Measurements from ENCODE around the gene DMWD.

DMWD gene

DNA sequence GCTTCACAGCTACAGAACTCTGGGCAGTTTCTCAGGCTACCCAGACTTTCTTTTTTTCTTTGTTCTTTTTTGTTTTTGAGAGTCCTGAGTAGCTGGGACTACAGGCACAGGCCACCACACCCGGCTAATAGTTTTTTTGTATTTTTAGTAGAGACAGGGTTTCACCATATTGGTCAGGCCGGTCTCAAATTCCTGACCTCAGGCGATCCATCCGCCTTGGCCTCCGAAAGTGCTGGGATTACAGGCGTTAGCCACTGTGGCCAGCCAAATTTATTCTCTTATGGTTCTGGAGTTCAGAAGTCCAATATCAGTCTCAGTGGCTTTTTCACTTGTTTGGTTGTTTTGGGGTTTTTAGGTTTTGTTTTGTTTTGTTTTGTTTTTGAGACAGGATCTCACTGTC is 47.0 kb downstream of the DMWD start:
- DNase-seq: no peak

GRCh38 chr19:45742969-45743368 is 49.7 kb downstream of the DMWD start:
- DNase-seq: no peak

DNA sequence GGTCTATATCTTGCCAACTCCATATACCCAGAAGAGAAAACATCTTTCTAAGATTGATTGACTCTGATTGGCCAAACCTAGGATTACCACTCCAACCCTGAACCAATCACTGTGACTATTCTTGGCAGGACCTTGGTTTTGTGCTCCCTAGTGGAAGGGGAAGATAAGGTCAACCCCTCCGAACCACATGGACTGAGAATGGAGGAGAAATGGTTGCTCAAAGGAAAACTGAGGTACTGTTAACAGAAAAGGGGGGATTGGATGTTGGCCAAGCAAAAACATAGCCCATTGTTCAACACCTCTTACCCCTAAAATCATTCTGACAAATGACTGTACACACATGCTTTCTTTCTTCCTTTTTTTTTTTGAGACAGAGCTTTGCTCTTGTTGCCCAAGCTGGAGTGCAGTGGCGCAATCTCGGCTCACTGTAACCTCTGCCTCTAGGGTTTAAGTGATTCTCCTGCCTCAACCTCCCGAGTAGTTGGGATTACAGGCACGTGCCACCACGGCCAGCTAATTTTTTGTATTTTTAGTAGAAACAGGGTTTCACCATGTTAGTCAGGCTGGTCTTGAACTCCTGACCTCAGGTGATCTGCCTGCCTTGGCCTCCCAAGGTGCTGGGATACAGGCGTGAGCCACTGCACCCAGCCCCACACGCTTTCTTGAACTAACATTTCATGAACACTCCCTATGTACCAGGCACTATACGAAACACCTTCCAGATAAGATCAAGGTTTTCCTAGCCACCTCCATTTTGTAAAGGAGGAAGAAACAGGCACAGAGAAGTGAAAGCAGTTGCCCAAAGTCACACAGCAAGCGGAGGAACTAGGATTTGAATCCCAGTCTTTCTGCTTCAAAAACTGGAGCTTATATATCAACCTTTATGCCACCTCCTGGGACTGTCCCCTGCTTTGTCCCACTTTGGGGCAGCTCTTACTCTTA is 52.9 kb downstream of the DMWD start:
- DNase-seq: no peak

DNA sequence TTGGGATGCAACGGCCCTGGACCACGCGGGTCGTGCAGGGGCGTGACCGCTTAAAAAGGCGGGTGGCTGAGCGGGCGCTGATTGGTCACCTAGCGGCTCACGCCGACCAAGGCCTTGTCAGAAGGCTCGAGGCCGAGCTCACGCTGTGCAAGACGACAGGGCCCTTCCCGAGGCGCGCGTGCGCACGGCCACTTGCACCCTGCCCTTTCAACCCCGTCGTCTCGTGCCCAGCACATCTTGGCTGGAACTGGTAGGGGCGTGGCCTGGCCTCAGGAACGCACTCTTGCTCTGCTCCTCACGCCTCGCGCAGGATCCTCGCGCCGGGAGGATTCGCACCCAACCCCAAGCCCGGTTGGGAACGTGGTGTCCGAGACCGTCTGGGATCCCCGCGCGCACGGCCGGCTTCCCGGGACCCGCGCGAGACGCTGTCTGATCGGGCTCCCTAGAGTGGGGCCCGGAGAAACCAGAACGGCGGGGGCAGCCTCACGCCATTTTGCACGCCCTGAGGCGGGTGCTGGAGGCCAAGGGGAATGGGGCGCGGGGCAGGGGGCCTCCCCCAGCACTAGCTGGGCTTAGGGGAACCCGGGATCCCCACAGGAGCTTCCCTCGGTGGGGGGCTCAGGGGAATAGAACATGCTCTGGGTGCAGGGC is 59.4 kb downstream of the DMWD start, which contains the start of gene MEIOSIN:
TSS of gene MEIOSIN (plus strand) at position 280 of the 651 bp plus-strand sequence. CDS start 1,938 bp downstream, outside the sequence.
- DNase-seq: no peak

Measured in NCI-H446 treated with DMSO at 0.1 percent for 48 hours (cell line).